Measurements from ENCODE around the gene HS1BP3. TPM values are rescaled to one million over a fixed set of nuclear protein-coding genes. Genes with fewer than 3 reads are reported as not detected.

Gene HS1BP3
- polyA plus RNA-seq, 2 of the 4 experiments (the other 2 are of a cell fraction) = 12.4 to 23.5 TPM

- Histone ChIP-seq H3K4me3 (peak overlapping the region; percentile 58), H3K27ac (peak overlapping the region; percentile 39 to 72; a peak in 4 of 6 replicates), H3K9me3 (no peaks in the 10 kb centered on the region), H3K4me1 (peaks cover 15% of the 10 kb centered on the region; the same call in 2 of the 3 replicates), H3K4me2 (peak overlapping the region; percentile 98)
- no peak for TF ChIP-seq CHD4 (IDR thresholded peaks at IDR 0.05; ENCODE audit: borderline replicate concordance)
- TF ChIP-seq ATOH8 (CRISPR knock-in tag; IDR thresholded peaks at IDR 0.05; ENCODE audit: low read depth) = no peak
- TF ChIP-seq MAZ (IDR thresholded peaks at IDR 0.05; ENCODE audit: borderline replicate concordance, low read depth, low read length) = no peak
- TF ChIP-seq ZFP36 (IDR thresholded peaks at IDR 0.05; ENCODE audit: borderline replicate concordance, partially characterized antibody) = no peak
- no peak for TF ChIP-seq JUNB (IDR thresholded peaks at IDR 0.05)
- TF ChIP-seq EHMT2 (IDR thresholded peaks at IDR 0.05; ENCODE audit: low read depth) = no peak
- TF ChIP-seq CBX2 (IDR thresholded peaks at IDR 0.05; ENCODE audit: borderline replicate concordance, low read depth) = no peak
- no peak for TF ChIP-seq CHD2 (IDR thresholded peaks at IDR 0.05; ENCODE audit: low read length, partially characterized antibody)
- no peak for TF ChIP-seq RFX5 (IDR thresholded peaks at IDR 0.05)
- TF ChIP-seq HES2 (IDR thresholded peaks at IDR 0.05) = no peak
- TF ChIP-seq E2F6 (IDR thresholded peaks at IDR 0.05; ENCODE audit: borderline replicate concordance, low read depth) = no peak
- TF ChIP-seq SMC3 (IDR thresholded peaks at IDR 0.05) = 0 out of 3 replicates have a peak, but pooled peaks have one; percentile 3
- TF ChIP-seq MYC (IDR thresholded peaks at IDR 0.05; ENCODE audit: borderline replicate concordance, low read length) = no peak
- no peak for TF ChIP-seq REST (IDR thresholded peaks at IDR 0.05)
- TF ChIP-seq CTCF (IDR thresholded peaks at IDR 0.05) = 0 out of 3 replicates have a peak, but pooled peaks have one; percentile 26
- DNase-seq (ENCODE audit: low read depth in 1 of 2, low spot score in 1 of 2) (no peak), ATAC-seq (peak in 1 of 2 experiments; percentile 8; a peak in 4 of 6 replicates), FAIRE-seq (no peak)
- no CpG with 5 or more reads among the region's 62 CpGs for WGBS (ENCODE audit: missing lambda C conversion rate)
- POLR2A ChIA-PET = interaction anchor here (0.6 to 1.4 kb wide), 2 partner anchors 16 to 219 kb away, joined by 3 read pairs; partner anchors contain the start of gene HS1BP3
- CTCF ChIA-PET = interaction anchor here (1.0 to 10.0 kb wide), 7 partner anchors 8 to 366 kb away, joined by 3 to 352 read pairs (median 7); partner anchors contain the start of gene HS1BP3
These were observed 16.2 kb upstream of the HS1BP3 start for GRCh38 chr2:20667151-20667530.

GRCh38 chr2:20666304-20667150 lies 15.6 kb upstream of the HS1BP3 start, which contains the start of gene GDF7:
Gene GDF7, plus strand, starts transcription at chr2:20667144. Its CDS starts 96 bp downstream, at chr2:20667240.
- Histone ChIP-seq H3K9me3 (no peaks in the 10 kb centered on the region), H3K27ac (peak within 1 kb of the TSS; percentile 39 to 72; a peak in 5 of 6 replicates), H3K4me3 (peak within 1 kb of the TSS; percentile 58), H3K4me2 (peak within 1 kb of the TSS; percentile 98), H3K4me1 (peaks cover 15% of the 10 kb centered on the region; the same call in 2 of the 3 replicates)
- peak; percentile 7 to 44; a peak in 4 of 6 replicates for ATAC-seq
- POLR2A ChIA-PET = interaction anchor here (1.4 kb wide), 1 partner anchor 15 kb away, joined by 3 read pairs; the partner anchor contains the start of gene HS1BP3
- TF ChIP-seq RAD21 (conservative IDR thresholded peaks at IDR 0.05 in 1 of 2, IDR thresholded peaks at IDR 0.05 in 1 of 2) (0 out of 5 replicates have a peak, but pooled peaks of 1 of the 2 experiments have one; percentile 12), MAX (IDR thresholded peaks at IDR 0.05) (peak; percentile 33; the same call in 1 of the 2 replicates), RNF2 (IDR thresholded peaks at IDR 0.05; ENCODE audit: borderline replicate concordance, low read depth) (peak; percentile 64; the same call in 1 of the 2 replicates), HDAC2 (IDR thresholded peaks at IDR 0.05) (peak; percentile 81; the same call in 1 of the 2 replicates), CTCF (IDR thresholded peaks at IDR 0.05) (peak; percentile 56), ATOH8 (CRISPR knock-in tag; IDR thresholded peaks at IDR 0.05; ENCODE audit: low read depth) (no peak), SMC3 (IDR thresholded peaks at IDR 0.05) (peak; percentile 48; the same call in 1 of the 3 replicates), MYC (IDR thresholded peaks at IDR 0.05; ENCODE audit: borderline replicate concordance, low read length) (no peak)
- WGBS (ENCODE audit: missing lambda C conversion rate) = 7% methylated on average over 18 of the region's 86 CpGs
- CTCF ChIA-PET = interaction anchor here (0.9 to 10.0 kb wide), 9 partner anchors 8 to 366 kb away, joined by 3 to 352 read pairs (median 6); partner anchors contain the start of gene HS1BP3
- no peak for FAIRE-seq
- peak in 1 of 2 experiments; percentile 41 for DNase-seq (ENCODE audit: low read depth in 1 of 2, low spot score in 1 of 2)

All from A549 (cell line).